HepG2 (cell line): ENCODE results near the gene PLA2G4D. TPM values are rescaled to one million over a fixed set of nuclear protein-coding genes. Genes with fewer than 3 reads are reported as not detected.

ENCODE experiments used
- HNF4A ChIP-seq: sonication (generic); formaldehyde crosslinking; IDR thresholded peaks from 2 replicates; pipeline ENCODE4 v1.4.0; 2020; ENCODE audit warnings: missing genetic modification reagents
- NKX3-1 ChIP-seq: sonication (generic); formaldehyde crosslinking; IDR thresholded peaks from 2 replicates; pipeline ENCODE4 v1.5.0; 2020; ENCODE audit warnings: missing genetic modification reagents
- polyA plus RNA-seq, 8 experiments: library from polyadenylated mRNA; depleted of rRNA in 3 of 8; stranded (reverse) in 7 of 8; unstranded in 1 of 8; fragments of >200 nt; fragmentation: Illumina TruSeq in 4 of 8; extraction: Trizol in 4 of 8; gene quantifications; 2 replicates each; pipeline versions ENCODE4 v1.2.1 to v1.2.3, GENCODE V29; 2011 to 2016; ENCODE audit warnings: low read depth in 4 of 8, missing spikeins in 1 of 8, mixed read lengths in 1 of 8; ENCODE audit not compliant: insufficient read depth in 1 of 8
- total RNA-seq, 5 experiments: library from RNA; depleted of rRNA; stranded (reverse); fragments of >200 nt; fragmentation: Illumina TruSeq; extraction: Trizol; gene quantifications; 2 replicates each; pipeline ENCODE4 v1.2.3, GENCODE V29; 2016; ENCODE audit warnings: low read depth in 1 of 5
- TF ChIP-seq, protein P1 (sequence below): sonication (generic); formaldehyde crosslinking; IDR thresholded peaks from 2 replicates; pipeline ENCODE4 v1.5.0; 2020; ENCODE audit warnings: mild to moderate bottlenecking, missing genetic modification reagents, borderline replicate concordance
- TF ChIP-seq, protein P2 (sequence below): sonication (generic); formaldehyde crosslinking; IDR thresholded peaks from 2 replicates; pipeline ENCODE4 v1.5.0; 2020; ENCODE audit warnings: mild to moderate bottlenecking, missing genetic modification reagents
- TF ChIP-seq, protein P3 (sequence below): sonication (generic); formaldehyde crosslinking; IDR thresholded peaks from 2 replicates; pipeline ENCODE4 v1.5.0; 2020; ENCODE audit warnings: missing genetic modification reagents

The PLA2G4D gene
- total and polyA plus RNA-seq, 2 of the 13 experiments (the other 11 are each of a cell fraction or from before 2014, with no cell fraction given): 0.04 to 0.21 TPM

DNA sequence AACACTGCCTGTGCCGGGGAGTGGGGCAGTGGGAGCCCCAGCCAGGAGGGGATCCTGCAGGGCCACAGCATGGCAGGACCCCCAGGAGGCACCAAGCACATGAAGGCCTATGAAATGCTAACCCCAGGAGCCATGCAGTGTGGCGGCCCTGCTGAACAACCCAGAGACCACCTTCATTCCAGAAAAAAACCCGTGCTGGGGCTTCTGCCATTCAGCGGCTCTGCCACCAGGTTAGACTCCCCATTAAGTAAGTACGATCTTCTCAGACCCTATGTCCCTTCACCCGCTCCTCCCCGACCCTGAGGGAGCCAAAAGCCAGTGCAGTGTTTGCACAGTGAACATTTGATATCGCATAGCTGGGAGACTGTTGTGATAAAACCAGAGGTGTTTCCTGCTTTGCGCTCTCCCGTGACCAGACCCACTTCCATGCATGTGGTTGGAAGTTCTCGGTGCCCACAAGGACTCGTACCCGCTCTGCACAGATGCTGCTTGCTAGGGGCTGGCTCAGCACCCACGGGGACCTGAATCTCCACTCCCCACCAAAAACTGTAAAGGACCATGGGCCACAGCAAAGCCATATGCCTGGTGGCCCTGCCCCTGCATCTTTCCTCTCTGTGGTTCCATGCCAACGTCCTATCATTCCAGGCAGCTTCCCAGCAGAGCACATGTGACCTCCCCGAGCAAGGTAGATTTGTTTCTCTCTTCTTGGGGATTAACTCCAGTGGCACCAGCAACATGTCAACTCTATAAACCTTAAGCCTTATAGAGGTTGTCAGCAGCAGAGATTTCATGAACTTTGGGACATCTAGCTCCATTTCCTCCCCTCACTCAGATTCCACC is 5.3 kb downstream of the PLA2G4D start (continued):
- TF ChIP-seq, protein P1, sequence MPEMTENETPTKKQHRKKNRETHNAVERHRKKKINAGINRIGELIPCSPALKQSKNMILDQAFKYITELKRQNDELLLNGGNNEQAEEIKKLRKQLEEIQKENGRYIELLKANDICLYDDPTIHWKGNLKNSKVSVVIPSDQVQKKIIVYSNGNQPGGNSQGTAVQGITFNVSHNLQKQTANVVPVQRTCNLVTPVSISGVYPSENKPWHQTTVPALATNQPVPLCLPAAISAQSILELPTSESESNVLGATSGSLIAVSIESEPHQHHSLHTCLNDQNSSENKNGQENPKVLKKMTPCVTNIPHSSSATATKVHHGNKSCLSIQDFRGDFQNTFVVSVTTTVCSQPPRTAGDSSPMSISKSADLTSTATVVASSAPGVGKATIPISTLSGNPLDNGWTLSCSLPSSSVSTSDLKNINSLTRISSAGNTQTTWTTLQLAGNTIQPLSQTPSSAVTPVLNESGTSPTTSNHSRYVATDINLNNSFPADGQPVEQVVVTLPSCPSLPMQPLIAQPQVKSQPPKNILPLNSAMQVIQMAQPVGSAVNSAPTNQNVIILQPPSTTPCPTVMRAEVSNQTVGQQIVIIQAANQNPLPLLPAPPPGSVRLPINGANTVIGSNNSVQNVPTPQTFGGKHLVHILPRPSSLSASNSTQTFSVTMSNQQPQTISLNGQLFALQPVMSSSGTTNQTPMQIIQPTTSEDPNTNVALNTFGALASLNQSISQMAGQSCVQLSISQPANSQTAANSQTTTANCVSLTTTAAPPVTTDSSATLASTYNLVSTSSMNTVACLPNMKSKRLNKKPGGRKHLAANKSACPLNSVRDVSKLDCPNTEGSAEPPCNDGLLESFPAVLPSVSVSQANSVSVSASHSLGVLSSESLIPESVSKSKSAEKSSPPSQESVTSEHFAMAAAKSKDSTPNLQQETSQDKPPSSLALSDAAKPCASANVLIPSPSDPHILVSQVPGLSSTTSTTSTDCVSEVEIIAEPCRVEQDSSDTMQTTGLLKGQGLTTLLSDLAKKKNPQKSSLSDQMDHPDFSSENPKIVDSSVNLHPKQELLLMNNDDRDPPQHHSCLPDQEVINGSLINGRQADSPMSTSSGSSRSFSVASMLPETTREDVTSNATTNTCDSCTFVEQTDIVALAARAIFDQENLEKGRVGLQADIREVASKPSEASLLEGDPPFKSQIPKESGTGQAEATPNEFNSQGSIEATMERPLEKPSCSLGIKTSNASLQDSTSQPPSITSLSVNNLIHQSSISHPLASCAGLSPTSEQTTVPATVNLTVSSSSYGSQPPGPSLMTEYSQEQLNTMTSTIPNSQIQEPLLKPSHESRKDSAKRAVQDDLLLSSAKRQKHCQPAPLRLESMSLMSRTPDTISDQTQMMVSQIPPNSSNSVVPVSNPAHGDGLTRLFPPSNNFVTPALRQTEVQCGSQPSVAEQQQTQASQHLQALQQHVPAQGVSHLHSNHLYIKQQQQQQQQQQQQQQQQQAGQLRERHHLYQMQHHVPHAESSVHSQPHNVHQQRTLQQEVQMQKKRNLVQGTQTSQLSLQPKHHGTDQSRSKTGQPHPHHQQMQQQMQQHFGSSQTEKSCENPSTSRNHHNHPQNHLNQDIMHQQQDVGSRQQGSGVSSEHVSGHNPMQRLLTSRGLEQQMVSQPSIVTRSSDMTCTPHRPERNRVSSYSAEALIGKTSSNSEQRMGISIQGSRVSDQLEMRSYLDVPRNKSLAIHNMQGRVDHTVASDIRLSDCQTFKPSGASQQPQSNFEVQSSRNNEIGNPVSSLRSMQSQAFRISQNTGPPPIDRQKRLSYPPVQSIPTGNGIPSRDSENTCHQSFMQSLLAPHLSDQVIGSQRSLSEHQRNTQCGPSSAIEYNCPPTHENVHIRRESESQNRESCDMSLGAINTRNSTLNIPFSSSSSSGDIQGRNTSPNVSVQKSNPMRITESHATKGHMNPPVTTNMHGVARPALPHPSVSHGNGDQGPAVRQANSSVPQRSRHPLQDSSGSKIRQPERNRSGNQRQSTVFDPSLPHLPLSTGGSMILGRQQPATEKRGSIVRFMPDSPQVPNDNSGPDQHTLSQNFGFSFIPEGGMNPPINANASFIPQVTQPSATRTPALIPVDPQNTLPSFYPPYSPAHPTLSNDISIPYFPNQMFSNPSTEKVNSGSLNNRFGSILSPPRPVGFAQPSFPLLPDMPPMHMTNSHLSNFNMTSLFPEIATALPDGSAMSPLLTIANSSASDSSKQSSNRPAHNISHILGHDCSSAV (CRISPR knock-in tag): no peak
- TF ChIP-seq HNF4A: no peak
- TF ChIP-seq, protein P2, sequence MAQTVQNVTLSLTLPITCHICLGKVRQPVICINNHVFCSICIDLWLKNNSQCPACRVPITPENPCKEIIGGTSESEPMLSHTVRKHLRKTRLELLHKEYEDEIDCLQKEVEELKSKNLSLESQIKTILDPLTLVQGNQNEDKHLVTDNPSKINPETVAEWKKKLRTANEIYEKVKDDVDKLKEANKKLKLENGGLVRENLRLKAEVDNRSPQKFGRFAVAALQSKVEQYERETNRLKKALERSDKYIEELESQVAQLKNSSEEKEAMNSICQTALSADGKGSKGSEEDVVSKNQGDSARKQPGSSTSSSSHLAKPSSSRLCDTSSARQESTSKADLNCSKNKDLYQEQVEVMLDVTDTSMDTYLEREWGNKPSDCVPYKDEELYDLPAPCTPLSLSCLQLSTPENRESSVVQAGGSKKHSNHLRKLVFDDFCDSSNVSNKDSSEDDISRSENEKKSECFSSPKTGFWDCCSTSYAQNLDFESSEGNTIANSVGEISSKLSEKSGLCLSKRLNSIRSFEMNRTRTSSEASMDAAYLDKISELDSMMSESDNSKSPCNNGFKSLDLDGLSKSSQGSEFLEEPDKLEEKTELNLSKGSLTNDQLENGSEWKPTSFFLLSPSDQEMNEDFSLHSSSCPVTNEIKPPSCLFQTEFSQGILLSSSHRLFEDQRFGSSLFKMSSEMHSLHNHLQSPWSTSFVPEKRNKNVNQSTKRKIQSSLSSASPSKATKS (CRISPR knock-in tag): no peak
- no peak for TF ChIP-seq NKX3-1
- TF ChIP-seq, protein P3, sequence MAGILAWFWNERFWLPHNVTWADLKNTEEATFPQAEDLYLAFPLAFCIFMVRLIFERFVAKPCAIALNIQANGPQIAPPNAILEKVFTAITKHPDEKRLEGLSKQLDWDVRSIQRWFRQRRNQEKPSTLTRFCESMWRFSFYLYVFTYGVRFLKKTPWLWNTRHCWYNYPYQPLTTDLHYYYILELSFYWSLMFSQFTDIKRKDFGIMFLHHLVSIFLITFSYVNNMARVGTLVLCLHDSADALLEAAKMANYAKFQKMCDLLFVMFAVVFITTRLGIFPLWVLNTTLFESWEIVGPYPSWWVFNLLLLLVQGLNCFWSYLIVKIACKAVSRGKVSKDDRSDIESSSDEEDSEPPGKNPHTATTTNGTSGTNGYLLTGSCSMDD (CRISPR knock-in tag): no peak
